Breast epithelium (tissue), 4 donors: ENCODE data around the gene PLD1. TPM values are rescaled to one million over a fixed set of nuclear protein-coding genes. Genes with fewer than 3 reads are reported as not detected.

Experiments used
- DNase-seq, 2 donors: peaks; one replicate each; pipeline ENCODE4 v3.0.0-alpha.2; 2019; ENCODE audit warnings: low spot score in 2 of 2
- H3K27ac ChIP-seq, 2 donors: fragments of 200-600 bp; sonication (generic) in 1 of 2; one replicate each; pipeline ENCODE4 v1.5.1; 2016 to 2019; ENCODE audit warnings: mild to moderate bottlenecking in 1 of 2
- H3K27me3 ChIP-seq, 2 donors: fragments of 200-600 bp; sonication (generic) in 1 of 2; one replicate each; pipeline versions ENCODE4 v1.5.1 to v1.6.0; 2017 to 2019; ENCODE audit warnings: control low read depth in 1 of 2, mild to moderate bottlenecking in 1 of 2
- H3K36me3 ChIP-seq: fragments of 200-600 bp; one replicate; pipeline ENCODE4 v1.5.1; 2019
- H3K4me1 ChIP-seq, 2 donors: fragments of 200-600 bp; sonication (generic); one replicate each; pipeline ENCODE4 v1.5.1; 2016 to 2019; ENCODE audit warnings: control low read depth in 1 of 2
- H3K4me3 ChIP-seq, 3 donors: fragments of 200-600 bp; sonication (generic); 1 replicate in 2 of 3; 2 replicates in 1 of 3; pipeline ENCODE4 v1.5.1; 2016 to 2019; ENCODE audit warnings: mild to moderate bottlenecking in 3 of 3, moderate library complexity in 2 of 3
- H3K9me3 ChIP-seq, 2 donors: fragments of 200-600 bp; sonication (generic) in 1 of 2; one replicate each; pipeline ENCODE4 v1.5.1; 2016 to 2019; ENCODE audit warnings: control low read depth in 1 of 2
- POLR2A ChIP-seq: fragments of 450-650 bp; IDR thresholded peaks from one replicate; pipeline ENCODE4 v1.6.1; 2016; ENCODE audit warnings: antibody characterized with exemption, mild to moderate bottlenecking, moderate library complexity
- POLR2AphosphoS5 ChIP-seq, 3 donors: sonication (generic); formaldehyde crosslinking; IDR thresholded peaks; one replicate each; pipeline ENCODE4 v1.6.1; 2017; ENCODE audit warnings: antibody characterized with exemption in 3 of 3
- intact Hi-C: fragments of 100-400 bp; cut with DNase I; formaldehyde crosslinking; loops from one replicate; pipeline ENCODE4 v1.15.1; 2023; ENCODE audit warnings: low total_unique reads
- total RNA-seq, 3 donors: library from RNA; depleted of rRNA; stranded (reverse); fragments of >200 nt; gene quantifications; one replicate each; pipeline ENCODE4 v1.1.0, GENCODE V29; 2016
- TF ChIP-seq, protein P1 (sequence below), 3 donors: fragments of 450-650 bp; IDR thresholded peaks; one replicate each; pipeline ENCODE4 v1.5.1; 2016 to 2017; ENCODE audit warnings: antibody characterized with exemption in 3 of 3, mild to moderate bottlenecking in 3 of 3, moderate library complexity in 3 of 3

PLD1 gene
- total RNA-seq, 3 donors from 2014 or later = 21.1 to 36.9 (median 24.9) TPM

GRCh38 chr3:171841620-171842000, 31.3 kb upstream of the PLD1 start:
- no peaks in the 10 kb centered on the region for H3K4me1 ChIP-seq
- no peak for DNase-seq
- H3K27me3 ChIP-seq = no peaks in the 10 kb centered on the region
- intact Hi-C loops = no loop called here
- H3K4me3 ChIP-seq = no peak overlapping the region
- H3K9me3 ChIP-seq = no peaks in the 10 kb centered on the region
- H3K36me3 ChIP-seq = no peaks in the 10 kb centered on the region
- H3K27ac ChIP-seq = no peak overlapping the region
- TF ChIP-seq, protein P1, sequence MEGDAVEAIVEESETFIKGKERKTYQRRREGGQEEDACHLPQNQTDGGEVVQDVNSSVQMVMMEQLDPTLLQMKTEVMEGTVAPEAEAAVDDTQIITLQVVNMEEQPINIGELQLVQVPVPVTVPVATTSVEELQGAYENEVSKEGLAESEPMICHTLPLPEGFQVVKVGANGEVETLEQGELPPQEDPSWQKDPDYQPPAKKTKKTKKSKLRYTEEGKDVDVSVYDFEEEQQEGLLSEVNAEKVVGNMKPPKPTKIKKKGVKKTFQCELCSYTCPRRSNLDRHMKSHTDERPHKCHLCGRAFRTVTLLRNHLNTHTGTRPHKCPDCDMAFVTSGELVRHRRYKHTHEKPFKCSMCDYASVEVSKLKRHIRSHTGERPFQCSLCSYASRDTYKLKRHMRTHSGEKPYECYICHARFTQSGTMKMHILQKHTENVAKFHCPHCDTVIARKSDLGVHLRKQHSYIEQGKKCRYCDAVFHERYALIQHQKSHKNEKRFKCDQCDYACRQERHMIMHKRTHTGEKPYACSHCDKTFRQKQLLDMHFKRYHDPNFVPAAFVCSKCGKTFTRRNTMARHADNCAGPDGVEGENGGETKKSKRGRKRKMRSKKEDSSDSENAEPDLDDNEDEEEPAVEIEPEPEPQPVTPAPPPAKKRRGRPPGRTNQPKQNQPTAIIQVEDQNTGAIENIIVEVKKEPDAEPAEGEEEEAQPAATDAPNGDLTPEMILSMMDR (IDR thresholded peaks at IDR 0.05) = no peak
- no peak for TF ChIP-seq POLR2AphosphoS5 (IDR thresholded peaks at IDR 0.05)
- no peak for TF ChIP-seq POLR2A

GRCh38 chr3:171840811-171841619, 30.7 kb upstream of the PLD1 start:
- TF ChIP-seq POLR2AphosphoS5 (IDR thresholded peaks at IDR 0.05) (no peak), POLR2A (no peak)
- TF ChIP-seq, protein P1 (IDR thresholded peaks at IDR 0.05) = no peak
- Histone ChIP-seq H3K4me3 (no peak overlapping the region), H3K27ac (no peak overlapping the region), H3K36me3 (no peaks in the 10 kb centered on the region), H3K9me3 (no peaks in the 10 kb centered on the region), H3K4me1 (no peaks in the 10 kb centered on the region), H3K27me3 (no peaks in the 10 kb centered on the region)
- DNase-seq = no peak
- intact Hi-C loops = no loop called here

DNA sequence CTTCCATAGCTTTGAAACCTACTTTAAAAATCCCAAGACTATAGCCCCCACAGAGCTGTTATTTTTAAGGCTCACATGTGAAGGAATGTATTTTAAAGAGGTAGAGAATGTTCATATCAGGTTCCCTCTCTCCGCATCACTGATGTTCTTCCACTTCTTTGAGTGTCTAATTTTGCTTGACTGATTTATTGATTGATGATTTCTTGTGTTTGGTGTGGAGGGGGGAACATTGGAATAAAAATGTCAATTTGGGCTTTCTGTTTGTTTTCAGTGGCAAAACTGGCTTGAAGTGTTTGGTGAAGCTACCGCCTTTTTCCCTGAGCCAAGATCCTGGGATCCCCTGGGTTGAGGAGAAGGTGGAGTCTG, 30.1 kb upstream of the PLD1 start:
- DNase-seq = no peak
- H3K9me3 ChIP-seq = no peaks in the 10 kb centered on the region
- H3K4me1 ChIP-seq = no peaks in the 10 kb centered on the region
- intact Hi-C loops = no loop called here
- no peak overlapping the region for H3K27ac ChIP-seq
- no peaks in the 10 kb centered on the region for H3K27me3 ChIP-seq
- no peak for TF ChIP-seq POLR2A
- no peak for TF ChIP-seq POLR2AphosphoS5 (IDR thresholded peaks at IDR 0.05)
- TF ChIP-seq, protein P1 (IDR thresholded peaks at IDR 0.05) = no peak
- no peaks in the 10 kb centered on the region for H3K36me3 ChIP-seq
- no peak overlapping the region for H3K4me3 ChIP-seq

DNA sequence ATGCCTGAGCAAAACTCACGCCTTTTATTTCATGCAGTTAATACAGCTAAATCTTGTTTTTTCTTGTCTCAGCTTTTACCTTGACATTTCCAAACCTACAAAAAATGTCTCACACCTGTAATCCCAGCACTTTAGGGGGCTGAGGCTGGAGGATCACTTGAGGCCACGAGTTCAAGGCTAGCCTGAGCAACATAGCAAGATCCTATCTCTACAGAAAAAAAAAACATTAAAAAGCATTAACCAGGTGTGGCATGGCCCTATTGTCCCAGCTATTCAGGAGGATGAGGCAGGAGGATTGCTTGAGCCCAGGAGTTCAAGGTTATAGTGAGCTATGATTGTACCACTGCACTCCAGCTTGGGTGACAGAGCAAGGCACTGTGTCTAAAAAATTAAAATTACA, 29.0 kb upstream of the PLD1 start:
- Histone ChIP-seq H3K36me3 (no peaks in the 10 kb centered on the region), H3K27ac (peak overlapping the region in 1 of 2 donors; percentile 79), H3K4me1 (no peaks in the 10 kb centered on the region), H3K4me3 (no peak overlapping the region), H3K27me3 (no peaks in the 10 kb centered on the region), H3K9me3 (no peaks in the 10 kb centered on the region)
- intact Hi-C loops = no loop called here
- TF ChIP-seq POLR2A = no peak
- TF ChIP-seq, protein P1 (IDR thresholded peaks at IDR 0.05) = no peak
- TF ChIP-seq POLR2AphosphoS5 (IDR thresholded peaks at IDR 0.05) = no peak
- DNase-seq = no peak

- Histone ChIP-seq H3K9me3 (no peaks in the 10 kb centered on the region), H3K4me3 (peak overlapping the region in 2 of 3 donors; percentile 31 to 43), H3K4me1 (no peaks in the 10 kb centered on the region), H3K27me3 (no peaks in the 10 kb centered on the region), H3K36me3 (no peaks in the 10 kb centered on the region), H3K27ac (peak overlapping the region; percentile 74 to 79)
- no peak for TF ChIP-seq POLR2A
- TF ChIP-seq POLR2AphosphoS5 (IDR thresholded peaks at IDR 0.05) = peak in 2 of 3 donors; percentile 53 to 72
- TF ChIP-seq, protein P1 (IDR thresholded peaks at IDR 0.05) = peak; percentile 6 to 9 (median 7)
- peak in 1 of 2 donors; percentile 57 for DNase-seq
- intact Hi-C loops = no loop called here
Measured at GRCh38 chr3:171838218-171838720, 28.0 kb upstream of the PLD1 start.
